Inflammatory macrophage (primary cell): ENCODE data around the gene HMGN3.
A peak's percentile ranks its signal among the peaks of the same experiment; 100 is the strongest.
"Not testable (repeated sequence)": the region's sequence is repeated elsewhere in the genome, so short reads cannot be mapped to it uniquely, and the experiment has no call there.

Experiments used
- DNase-seq, 2 donors: peaks; one replicate each; pipeline ENCODE4 v3.0.0-alpha.2; 2020 to 2022
- total RNA-seq, 18 experiments: gene quantifications; one replicate each; lab custom pipeline; 2026; ENCODE audit warnings: mixed read lengths in 6 of 18, inconsistent platforms in 2 of 18; lab: John Stamatoyannopoulos, UW

HMGN3 gene
- 29.6 to 84.3 (median 47.8) reads per million in 18 experiments for total RNA-seq

DNA sequence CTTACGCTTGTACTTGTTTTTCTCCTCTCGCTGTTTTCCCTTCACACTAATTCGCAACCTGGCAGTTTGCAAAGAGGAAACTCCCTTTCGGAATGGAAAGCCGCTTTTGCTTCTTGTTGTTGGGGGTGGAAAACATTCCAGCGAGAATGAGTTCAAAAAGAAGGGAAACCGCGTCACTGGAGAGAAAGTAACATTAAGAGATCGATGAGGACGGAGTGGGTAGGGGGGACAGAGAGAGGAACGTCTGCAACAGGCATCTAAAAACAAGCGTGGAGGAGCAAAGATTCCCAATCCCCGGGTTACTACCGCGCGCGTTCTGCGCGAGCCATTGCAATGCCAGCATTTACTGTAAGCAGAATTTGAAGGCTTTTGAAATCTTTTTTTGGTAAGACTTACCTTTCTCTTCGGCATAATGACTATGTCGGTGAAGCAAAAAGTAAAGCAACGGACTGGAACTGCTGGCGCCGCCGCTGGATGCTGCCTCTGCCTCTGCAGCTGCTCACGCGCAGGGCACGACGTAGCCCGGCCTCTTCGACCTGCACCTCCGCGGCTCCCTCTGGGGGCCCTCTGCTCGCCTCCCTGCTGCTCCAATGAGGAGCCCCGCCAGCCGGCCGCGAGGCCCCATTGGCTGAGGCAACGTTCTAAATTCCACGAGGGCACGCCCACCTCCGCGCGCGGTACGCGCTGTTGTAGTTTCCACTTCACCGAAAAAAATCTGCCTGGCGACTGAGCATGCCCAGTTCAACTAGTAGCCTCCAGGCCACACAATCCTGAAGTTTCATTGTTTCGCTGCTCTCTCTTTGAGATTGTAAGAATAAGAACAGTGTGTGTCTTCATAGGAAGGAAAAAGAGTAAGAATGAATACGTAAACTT is at the start of gene HMGN3:
Gene HMGN3 (minus strand): TSS at position 533 of the 873 bp plus-strand sequence.
- DNase-seq = peak; percentile 97 to 98

- no peak for DNase-seq
Observed at GRCh38 chr6:79280756-79281155, 46.3 kb upstream of the HMGN3 start.

GRCh38 chr6:79277109-79277508 is 42.6 kb upstream of the HMGN3 start:
- no peak for DNase-seq

- DNase-seq = peak in 1 of 2 donors; percentile 5
Observed at GRCh38 chr6:79269877-79270276, 35.4 kb upstream of the HMGN3 start.

DNA sequence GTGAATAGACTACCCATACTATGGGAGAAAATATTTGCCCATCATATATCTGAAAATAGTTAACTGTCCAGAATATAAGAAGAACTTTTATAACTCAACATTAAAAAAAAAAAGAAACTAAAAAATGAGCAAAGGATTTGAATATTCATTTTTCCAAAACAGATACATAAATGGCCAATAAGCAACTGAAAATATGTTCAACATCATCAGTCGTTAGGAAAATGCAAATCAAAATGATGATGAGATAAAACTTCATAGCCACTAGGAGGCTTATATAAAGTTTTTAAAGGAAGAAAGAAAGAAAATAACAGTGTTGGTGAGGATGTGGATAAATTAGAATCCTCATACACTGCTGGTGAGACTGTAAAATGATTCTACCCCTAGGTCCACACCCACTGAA is 32.6 kb upstream of the HMGN3 start:
- DNase-seq = no peak

DNA sequence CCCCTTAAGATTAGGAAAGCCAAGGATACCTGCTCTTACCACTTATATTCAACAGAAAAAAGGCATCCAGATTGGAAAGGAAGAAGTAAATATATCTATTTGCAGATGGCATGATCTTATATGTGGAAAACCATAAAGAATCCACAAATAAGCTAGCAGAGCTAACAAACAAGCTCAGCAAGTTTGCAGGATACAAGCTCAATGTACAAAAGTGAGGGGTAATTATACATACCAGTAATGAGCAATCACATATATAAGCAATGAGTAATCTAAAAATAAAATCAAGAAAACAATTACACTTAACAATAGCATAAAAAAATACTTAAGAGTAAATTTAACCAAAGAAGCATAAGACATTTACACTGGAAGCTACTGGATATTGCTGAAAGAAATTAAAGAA is 31.6 kb upstream of the HMGN3 start:
- no peak for DNase-seq

- DNase-seq = no peak
Observed at GRCh38 chr6:79263359-79263758, 28.9 kb upstream of the HMGN3 start.

GRCh38 chr6:79261666-79262065 is 27.2 kb upstream of the HMGN3 start:
- no peak for DNase-seq

DNA sequence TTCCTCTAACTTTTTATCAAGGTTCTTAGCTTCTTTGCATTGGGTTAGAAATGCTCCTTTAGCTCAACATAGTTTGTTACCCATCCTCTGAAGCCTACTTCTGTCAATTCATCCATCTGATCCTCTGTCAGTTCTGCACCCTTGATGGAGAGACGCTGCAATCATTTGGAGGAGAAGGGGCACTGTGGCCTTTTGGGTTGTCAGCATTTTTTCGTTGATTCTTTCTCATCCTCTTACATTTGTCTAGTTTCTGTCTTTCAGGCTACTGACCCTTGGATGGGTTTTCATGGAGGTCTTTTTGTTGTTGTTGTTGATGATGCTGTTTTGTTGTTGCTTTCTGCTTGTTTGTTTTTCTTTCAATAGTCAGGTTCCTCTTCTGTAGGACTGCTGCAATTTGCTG is 26.3 kb upstream of the HMGN3 start:
- no peak for DNase-seq

GRCh38 chr6:79257381-79258205 is 23.1 kb upstream of the HMGN3 start:
- DNase-seq = no peak

- not testable (repeated sequence) for DNase-seq
Observed at GRCh38 chr6:79256770-79257169, 22.3 kb upstream of the HMGN3 start.

DNA sequence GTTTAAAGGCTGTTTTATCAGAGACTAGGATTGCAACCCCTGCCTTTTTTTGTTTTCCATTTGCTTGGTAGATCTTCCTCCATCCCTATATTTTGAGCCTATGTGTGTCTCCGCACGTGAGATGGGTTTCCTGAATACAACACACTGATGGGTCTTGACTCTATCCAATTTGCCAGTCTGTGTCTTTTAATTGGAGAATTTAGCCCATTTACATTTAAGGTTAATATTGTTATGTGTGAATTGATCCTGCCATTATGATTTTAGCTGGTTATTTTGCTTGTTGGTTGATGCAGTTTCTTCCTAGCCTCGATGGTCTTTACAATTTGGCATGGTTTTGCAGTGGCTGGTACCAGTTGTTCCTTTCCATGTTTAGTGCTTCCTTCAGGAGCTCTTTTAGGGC is 20.6 kb upstream of the HMGN3 start:
- not testable (repeated sequence) for DNase-seq

GRCh38 chr6:79250559-79250958 is 16.1 kb upstream of the HMGN3 start:
- DNase-seq = no peak

- peak; percentile 13 to 24 for DNase-seq
Observed at GRCh38 chr6:79250107-79250514, 15.6 kb upstream of the HMGN3 start.

GRCh38 chr6:79249136-79249535 is 14.7 kb upstream of the HMGN3 start:
- DNase-seq = no peak

- DNase-seq = no peak
Observed at GRCh38 chr6:79246891-79247290, 12.4 kb upstream of the HMGN3 start.

DNA sequence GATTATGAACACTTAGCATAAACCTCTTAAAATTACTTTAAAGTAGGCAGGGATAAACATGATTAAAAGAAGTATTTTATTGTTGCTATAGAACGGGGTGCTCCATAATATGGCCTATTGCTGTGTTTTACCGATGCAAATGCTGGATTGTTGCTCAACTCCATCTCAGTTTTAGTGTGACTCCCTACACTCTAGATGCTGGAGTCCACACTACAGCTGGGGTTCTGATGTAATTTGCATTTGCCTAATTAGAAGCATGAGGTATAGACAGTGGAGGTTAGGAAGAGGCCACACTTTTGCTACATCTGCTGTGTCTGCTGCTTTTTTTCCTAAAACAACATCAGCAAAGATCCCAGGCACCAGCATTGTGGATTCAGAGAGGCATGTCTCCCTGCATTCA is 6.7 kb upstream of the HMGN3 start:
- no peak for DNase-seq

GRCh38 chr6:79240509-79240908 is 6.0 kb upstream of the HMGN3 start:
- peak; percentile 11 to 21 for DNase-seq

- DNase-seq = no peak
Observed at GRCh38 chr6:79239536-79240168, 5.2 kb upstream of the HMGN3 start.

GRCh38 chr6:79238919-79239318 is 4.4 kb upstream of the HMGN3 start:
- DNase-seq = peak; percentile 40 to 47

DNA sequence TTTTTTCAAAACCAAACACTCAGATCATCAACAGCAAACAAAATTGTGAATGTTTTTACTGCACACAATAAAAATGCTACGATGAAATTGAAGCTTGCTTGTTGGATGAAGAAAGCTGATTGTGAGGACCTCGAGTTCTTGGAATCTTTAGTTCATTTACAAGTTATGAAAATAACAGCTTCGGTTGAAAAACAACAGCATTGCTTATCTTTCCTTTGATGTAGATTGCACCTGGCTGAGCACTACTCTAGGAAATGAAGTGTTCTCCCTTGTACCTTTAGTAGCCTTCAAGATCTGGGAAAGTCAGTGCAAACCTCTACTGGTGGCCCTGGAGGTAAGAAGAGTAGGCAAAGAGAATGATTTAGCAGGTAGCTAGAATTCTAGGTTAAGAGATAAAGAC is 2.2 kb upstream of the HMGN3 start:
- DNase-seq = no peak

- DNase-seq = peak; percentile 87 to 94
Observed at GRCh38 chr6:79233611-79234149, 802 bp downstream of the HMGN3 start.
